Progenitor cell of endocrine pancreas (in vitro differentiated cells): ENCODE data around the gene CHMP1B. TPM values are rescaled to one million over a fixed set of nuclear protein-coding genes. Genes with fewer than 3 reads are reported as not detected.
"Not testable (repeated sequence)": the region's sequence is repeated elsewhere in the genome, so short reads cannot be mapped to it uniquely, and the experiment has no call there.

Experiments
- DNase-seq: peaks from one replicate; pipeline ENCODE4 v3.0.0; 2021; ENCODE audit warnings: low spot score; ENCODE audit not compliant: unreplicated experiment
- H3K27ac Mint-ChIP-seq: 2 replicates; pipeline ENCODE4 v1.8.0; 2021; ENCODE audit warnings: mild to moderate bottlenecking, moderate library complexity, mixed read lengths
- H3K27me3 Mint-ChIP-seq: 2 replicates; pipeline ENCODE4 v1.8.0; 2021; ENCODE audit warnings: mixed read lengths
- H3K36me3 Mint-ChIP-seq: 2 replicates; pipeline ENCODE4 v1.8.0; 2022; ENCODE audit warnings: mixed read lengths; ENCODE audit not compliant: insufficient read depth
- H3K4me1 Mint-ChIP-seq: 2 replicates; pipeline ENCODE4 v1.8.0; 2021; ENCODE audit warnings: low read depth, mixed read lengths
- H3K4me3 Mint-ChIP-seq: 2 replicates; pipeline ENCODE4 v1.8.0; 2021; ENCODE audit warnings: low read depth, mild to moderate bottlenecking, moderate library complexity, mixed read lengths
- H3K9me3 Mint-ChIP-seq: 2 replicates; pipeline ENCODE4 v1.8.0; 2021; ENCODE audit warnings: low read depth, mixed read lengths
- total RNA-seq: library from RNA; stranded (reverse); gene quantifications from 2 replicates; pipeline ENCODE4 v1.2.1, GENCODE V29; 2021
- TF ChIP-seq, protein P1 (sequence below): fragments of 200-600 bp; sonication (generic); IDR thresholded peaks from one replicate; pipeline ENCODE4 v1.5.0; 2021; ENCODE audit warnings: antibody characterized with exemption, mild to moderate bottlenecking; ENCODE audit not compliant: unreplicated experiment

The CHMP1B gene
- total RNA-seq, 1 donor from 2014 or later = 48.3 TPM

GRCh38 chr18:11851806-11852337, 659 bp downstream of the CHMP1B start:
- TF ChIP-seq, protein P1, sequence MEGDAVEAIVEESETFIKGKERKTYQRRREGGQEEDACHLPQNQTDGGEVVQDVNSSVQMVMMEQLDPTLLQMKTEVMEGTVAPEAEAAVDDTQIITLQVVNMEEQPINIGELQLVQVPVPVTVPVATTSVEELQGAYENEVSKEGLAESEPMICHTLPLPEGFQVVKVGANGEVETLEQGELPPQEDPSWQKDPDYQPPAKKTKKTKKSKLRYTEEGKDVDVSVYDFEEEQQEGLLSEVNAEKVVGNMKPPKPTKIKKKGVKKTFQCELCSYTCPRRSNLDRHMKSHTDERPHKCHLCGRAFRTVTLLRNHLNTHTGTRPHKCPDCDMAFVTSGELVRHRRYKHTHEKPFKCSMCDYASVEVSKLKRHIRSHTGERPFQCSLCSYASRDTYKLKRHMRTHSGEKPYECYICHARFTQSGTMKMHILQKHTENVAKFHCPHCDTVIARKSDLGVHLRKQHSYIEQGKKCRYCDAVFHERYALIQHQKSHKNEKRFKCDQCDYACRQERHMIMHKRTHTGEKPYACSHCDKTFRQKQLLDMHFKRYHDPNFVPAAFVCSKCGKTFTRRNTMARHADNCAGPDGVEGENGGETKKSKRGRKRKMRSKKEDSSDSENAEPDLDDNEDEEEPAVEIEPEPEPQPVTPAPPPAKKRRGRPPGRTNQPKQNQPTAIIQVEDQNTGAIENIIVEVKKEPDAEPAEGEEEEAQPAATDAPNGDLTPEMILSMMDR = no peak
- DNase-seq = no peak
- Mint-ChIP-seq H3K27me3 (no peaks in the 10 kb centered on the region), H3K4me3 (peak overlapping the region; percentile 99), H3K9me3 (no peaks in the 10 kb centered on the region), H3K4me1 (peaks cover 23% of the 10 kb centered on the region), H3K36me3 (no peaks in the 10 kb centered on the region), H3K27ac (peak overlapping the region; percentile 100)

- H3K9me3 Mint-ChIP-seq, DNase-seq, H3K27me3 Mint-ChIP-seq, H3K36me3 Mint-ChIP-seq: not testable (repeated sequence)
- H3K27ac Mint-ChIP-seq = peak overlapping the region; percentile 51
- H3K4me1 Mint-ChIP-seq = peaks cover 28% of the 10 kb centered on the region
- peak overlapping the region; percentile 20 for H3K4me3 Mint-ChIP-seq
Observed at GRCh38 chr18:11854554-11854953, 3.3 kb downstream of the CHMP1B start.

DNA sequence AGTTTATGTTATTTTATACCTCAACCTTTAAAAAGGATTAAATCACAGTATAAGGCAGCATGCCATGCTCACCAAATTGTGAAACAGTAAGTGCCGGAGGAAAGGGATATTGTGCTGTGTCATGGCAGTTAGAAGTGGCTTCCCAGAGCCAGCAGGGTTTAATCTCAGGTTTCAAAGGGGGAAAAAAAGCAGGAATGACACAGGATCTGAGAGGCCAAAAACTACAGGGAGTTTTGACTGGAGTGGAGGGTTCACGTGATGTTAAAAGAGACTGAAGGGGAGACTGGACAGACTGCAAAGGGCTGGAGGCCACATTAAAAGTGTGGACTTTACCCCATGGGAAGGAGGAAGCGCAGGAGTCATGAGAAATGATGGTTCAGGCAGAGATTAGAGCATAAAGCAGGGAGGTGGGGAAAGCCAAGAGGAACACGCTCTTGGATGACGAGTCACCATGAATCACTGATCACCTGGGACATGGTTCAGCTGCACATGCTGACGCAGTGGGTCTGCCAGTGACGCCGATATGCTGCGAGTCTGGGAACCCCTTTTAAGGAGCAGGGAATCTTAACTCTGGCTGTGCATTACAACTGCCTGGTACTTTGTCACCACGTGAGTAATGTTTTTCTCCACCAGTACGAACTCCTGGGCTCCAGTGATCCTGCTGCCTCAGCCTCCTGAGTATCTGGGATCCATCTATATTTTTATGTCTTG, 6.1 kb downstream of the CHMP1B start:
- peak overlapping the region; percentile 60 for H3K27ac Mint-ChIP-seq
- DNase-seq = no peak
- H3K4me1 Mint-ChIP-seq = peaks cover 20% of the 10 kb centered on the region
- TF ChIP-seq, protein P1 = no peak
- no peaks in the 10 kb centered on the region for H3K36me3 Mint-ChIP-seq
- H3K4me3 Mint-ChIP-seq = no peak overlapping the region
- no peaks in the 10 kb centered on the region for H3K27me3 Mint-ChIP-seq
- no peaks in the 10 kb centered on the region for H3K9me3 Mint-ChIP-seq

DNA sequence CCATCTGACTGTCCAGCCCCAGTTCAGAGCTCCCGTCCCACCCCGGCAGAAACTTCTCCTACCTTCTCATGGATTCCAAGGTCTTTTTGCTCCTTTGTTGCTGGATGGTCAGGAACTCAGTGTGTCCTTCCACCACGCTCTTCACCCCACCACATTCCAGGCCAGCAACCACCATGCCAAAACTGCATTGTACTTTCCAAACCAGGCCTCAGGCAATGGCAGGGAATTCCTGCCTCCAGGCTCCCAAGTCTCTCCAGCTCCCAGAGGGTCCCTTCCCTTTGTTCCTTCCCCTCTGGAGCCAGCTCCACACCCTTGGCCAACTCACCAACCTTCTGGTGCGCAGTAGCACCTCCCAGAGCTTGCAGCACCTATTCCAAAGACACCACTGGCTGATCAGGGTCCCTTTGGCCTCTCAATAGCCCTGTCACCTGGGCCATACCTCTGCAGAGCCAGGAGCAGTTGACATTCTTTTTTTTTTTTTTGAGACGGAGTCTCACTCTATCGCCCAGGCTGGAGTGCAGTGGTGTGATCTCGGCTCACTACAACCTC, 8.1 kb downstream of the CHMP1B start:
- DNase-seq = no peak
- Mint-ChIP-seq H3K4me1 (peaks cover 11% of the 10 kb centered on the region), H3K36me3 (no peaks in the 10 kb centered on the region), H3K27me3 (no peaks in the 10 kb centered on the region), H3K4me3 (no peak overlapping the region), H3K27ac (peak overlapping the region; percentile 4), H3K9me3 (no peaks in the 10 kb centered on the region)
- TF ChIP-seq, protein P1 = no peak

GRCh38 chr18:11859903-11860407, 8.7 kb downstream of the CHMP1B start:
- DNase-seq = no peak
- no peaks in the 10 kb centered on the region for H3K9me3 Mint-ChIP-seq

More at GRCh38 chr18:11859903-11860407, 8.7 kb downstream of the CHMP1B start:
- no peak overlapping the region for H3K27ac Mint-ChIP-seq
- TF ChIP-seq, protein P1 = no peak
- H3K4me1 Mint-ChIP-seq = peaks cover 11% of the 10 kb centered on the region
- no peaks in the 10 kb centered on the region for H3K27me3 Mint-ChIP-seq
- no peaks in the 10 kb centered on the region for H3K36me3 Mint-ChIP-seq
- H3K4me3 Mint-ChIP-seq = no peak overlapping the region
